Posterior cingulate gyrus (tissue), 11 donors: ENCODE results near the gene ZNF445.
"Not testable (repeated sequence)": the region's sequence is repeated elsewhere in the genome, so short reads cannot be mapped to it uniquely, and the experiment has no call there.

Experiments used
- DNase-seq, 10 donors: peaks; one replicate each; pipeline versions ENCODE4 v3.0.0 to v3.0.0-alpha.2; 2020 to 2021; ENCODE audit warnings: mixed read lengths in 3 of 10
- intact Hi-C: fragments of 100-400 bp; cut with DNase I; formaldehyde crosslinking; loops from one replicate; pipeline ENCODE4 v1.15.1; 2023

Gene ZNF445

DNA sequence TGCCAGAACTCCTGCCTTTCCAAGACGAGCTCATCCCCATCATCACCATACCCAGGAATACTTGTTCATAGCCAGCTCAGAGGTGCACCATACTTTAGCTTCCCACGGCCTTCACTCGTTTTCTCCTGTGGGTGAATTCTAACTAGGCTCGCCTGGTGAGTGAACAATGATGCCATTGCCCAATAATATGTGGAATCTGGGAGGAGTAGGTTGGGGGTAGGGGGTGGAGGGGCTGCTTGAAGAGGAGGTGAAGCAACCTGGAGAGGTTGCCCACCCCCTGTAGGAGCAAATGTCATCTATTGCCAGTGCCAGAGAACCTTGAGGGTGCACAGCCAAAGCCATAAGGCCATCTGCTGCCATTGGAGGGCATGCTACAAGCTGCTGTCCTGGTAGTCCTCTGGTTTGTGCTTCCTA, 592 bp upstream of the ZNF445 start:
- no peak for DNase-seq
- intact Hi-C loops, result loop anchor here (10.0 kb wide), 1 partner anchor 153 kb away; no protein-coding TSS in a partner anchor

DNA sequence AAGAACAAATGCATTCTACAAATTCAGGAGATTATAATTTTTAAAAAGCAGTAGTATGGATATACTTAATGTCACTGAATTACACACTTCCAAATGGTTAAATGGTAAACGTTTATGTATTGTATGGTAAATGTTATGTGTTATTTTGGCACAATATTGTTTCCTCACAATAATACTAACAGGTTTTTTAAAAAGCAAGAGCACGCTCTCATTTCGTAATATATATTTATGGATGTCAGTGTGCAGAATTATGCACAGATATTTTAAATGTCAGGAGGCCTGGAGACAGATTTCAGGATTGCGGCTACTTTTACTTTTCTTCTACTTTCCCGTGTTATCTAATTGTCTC, 533 bp downstream of the ZNF445 start:
- intact Hi-C loops, result loop anchor here (2.0 to 10.0 kb wide), 2 partner anchors 34 to 152 kb away; no protein-coding TSS in a partner anchor
- no peak for DNase-seq

DNA sequence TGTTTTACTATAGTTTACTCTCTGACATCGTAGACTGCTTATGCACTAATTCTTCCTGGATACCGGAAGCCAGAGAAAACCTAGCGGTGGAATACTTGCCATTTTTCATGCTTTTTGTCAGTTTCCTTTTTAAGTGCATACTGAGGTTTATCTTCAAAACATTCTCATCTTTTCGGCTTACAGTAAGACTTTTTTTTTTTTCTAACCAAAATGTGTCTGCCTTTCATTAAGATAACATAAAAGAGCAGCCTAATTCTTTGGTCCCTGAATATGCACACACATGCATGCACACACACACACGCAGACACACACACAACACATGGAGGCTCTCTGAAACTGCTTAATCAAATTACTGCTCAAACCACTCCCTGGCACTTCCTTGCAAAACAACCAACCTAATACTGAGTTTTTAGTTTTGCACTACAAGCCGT, 1.3 kb downstream of the ZNF445 start:
- intact Hi-C loops, result loop anchor here (2.0 to 10.0 kb wide), 2 partner anchors 35 to 151 kb away; no protein-coding TSS in a partner anchor
- no peak for DNase-seq

DNA sequence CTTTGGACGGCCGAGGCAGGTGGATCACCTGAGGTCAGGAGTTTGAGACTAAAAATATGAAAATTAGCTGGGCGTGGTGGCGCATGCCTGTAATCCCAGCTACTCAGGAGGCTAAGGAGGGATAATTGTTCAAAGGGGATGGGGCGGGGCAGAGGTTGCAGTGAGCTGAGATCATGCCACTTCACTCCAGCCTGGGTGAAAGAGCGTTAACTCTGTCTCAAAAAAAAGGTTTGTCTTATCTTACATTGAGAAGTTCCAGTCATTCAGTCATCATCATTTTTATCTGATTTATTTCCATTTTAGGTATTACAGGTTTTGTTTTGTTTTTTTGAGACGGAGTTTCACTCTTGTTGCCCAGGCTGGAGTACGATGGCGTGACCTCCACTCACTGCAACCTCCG, 2.6 kb downstream of the ZNF445 start:
- not testable (repeated sequence) for DNase-seq
- intact Hi-C loops, result loop anchor here (10.0 kb wide), 1 partner anchor 150 kb away; no protein-coding TSS in a partner anchor

DNA sequence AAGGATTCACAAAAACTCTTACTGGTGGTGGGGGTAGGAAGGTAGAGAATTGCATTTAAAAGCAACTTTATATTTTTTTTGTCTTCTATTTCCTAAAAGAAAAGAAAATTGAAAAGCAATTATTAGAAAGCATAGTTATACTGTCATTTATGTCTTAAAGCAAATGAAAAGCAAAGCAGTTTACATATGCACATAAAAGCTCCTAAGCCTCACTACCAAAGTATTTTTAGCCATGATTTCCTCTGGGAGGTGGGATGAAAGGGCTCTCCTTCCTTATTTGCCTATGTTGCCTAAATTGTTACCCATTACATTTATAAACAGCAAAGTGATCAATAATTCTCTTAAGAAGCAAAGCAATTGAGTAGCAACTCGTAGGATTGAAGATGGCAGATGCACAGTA, 7.0 kb downstream of the ZNF445 start:
- intact Hi-C loops, result loop anchor here (10.0 kb wide), 1 partner anchor 146 kb away; no protein-coding TSS in a partner anchor
- DNase-seq, result no peak

DNA sequence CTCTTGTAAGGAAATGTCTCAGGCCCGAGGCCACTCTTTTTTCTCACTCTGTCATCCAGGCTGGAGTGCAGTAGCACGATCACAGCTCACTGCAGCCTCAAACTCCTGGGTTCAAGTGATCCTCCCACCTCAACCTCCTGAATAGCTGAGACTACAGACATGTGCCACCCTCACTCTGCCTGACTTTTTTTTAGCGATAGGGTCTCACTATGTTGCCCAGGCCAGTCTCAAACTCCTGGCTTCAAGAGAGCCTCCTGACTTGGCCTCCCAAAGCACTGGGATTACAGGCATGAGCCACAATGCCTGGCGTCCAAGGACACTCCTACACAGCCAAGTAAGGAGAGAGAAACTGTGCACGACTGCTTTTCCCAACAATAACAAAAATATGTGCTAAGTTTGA, 7.6 kb downstream of the ZNF445 start:
- intact Hi-C loops, result loop anchor here (10.0 kb wide), 1 partner anchor 145 kb away; no protein-coding TSS in a partner anchor
- no peak for DNase-seq

DNA sequence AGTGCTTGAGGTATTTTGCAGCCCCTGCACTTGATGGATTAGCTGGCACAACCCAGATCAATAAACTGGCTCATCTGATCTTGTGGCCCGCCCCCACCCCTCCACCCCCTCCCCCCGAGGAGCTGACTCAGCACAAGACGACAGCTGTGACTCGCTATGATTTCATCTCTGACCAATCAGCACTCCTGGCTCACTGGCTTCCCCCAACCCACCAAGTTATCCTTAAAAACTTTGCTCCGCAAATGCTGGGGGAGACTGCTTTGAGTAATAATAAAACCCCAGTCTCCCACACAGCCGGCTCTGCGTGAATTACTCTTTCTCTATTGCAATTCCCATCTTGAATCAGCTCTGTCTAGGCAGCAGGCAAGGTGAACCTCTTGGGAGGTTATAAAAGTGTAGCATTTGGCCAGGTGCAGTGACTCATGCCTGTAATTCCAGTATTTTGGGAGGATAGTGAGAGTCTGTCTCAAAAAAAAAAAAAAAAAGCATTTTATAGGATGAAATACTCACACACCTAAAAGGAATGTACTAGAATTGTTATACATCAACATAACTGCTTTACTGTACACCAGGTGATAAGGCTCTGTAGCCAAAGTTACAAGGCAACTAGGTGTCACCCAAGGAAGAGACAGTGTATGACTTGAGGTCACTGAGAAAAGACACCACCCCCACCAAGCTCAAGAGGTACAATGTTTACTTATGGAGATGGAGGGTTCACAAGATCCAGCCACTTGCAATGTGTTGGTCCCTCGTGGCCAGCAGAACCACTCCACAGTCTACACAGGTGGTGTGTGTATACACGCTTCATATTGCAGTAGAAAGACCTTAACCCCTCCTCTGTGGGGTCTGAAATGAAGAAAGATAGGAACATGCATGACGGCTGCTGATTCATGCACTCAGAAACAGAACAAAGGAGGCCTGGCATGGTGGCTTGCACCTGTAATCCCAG, 8.6 kb downstream of the ZNF445 start:
- no peak for DNase-seq
- intact Hi-C loops, result no loop called here

DNA sequence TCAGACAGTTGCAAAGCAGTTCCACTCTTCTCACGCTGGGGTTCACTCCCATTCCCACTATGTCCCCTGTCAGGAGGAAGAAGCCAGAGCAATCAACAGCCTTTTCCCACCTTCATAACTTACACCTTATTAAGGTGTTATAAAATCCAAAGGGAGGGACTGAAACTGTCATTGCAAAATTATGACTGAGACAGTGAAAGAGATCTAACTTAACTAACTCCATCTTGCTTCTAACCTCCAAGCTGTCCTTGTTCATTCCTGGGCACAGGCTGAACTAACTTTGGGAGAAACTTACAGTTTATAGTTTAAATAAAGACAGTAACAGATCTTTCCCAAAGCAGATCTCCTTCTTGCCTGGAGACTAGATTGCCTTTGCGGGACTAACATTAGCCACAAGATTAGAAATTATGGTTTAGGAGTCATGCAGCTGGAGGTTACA, 9.4 kb downstream of the ZNF445 start:
- intact Hi-C loops, DNase-seq: not testable (repeated sequence)

DNA sequence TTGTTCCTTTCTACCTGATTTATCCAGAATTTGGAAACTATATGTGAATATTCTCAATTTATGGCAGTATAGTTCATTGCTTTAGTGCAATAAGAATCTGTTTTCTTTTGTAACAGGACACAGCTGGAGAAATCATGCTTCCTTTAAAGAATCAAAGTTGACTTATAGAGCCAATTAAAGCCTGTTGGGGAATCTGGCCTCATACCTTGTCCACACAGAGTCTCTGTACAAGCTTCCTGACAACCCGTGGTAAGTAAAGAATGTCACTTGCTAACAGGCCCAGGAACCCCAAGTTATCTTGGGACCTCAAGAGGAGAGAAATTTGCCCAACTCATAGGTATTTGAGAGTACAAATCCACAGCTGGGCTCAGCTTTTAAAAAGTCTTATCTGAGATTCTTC, 10.2 kb downstream of the ZNF445 start:
- intact Hi-C loops, result no loop called here
- DNase-seq, result no peak

DNA sequence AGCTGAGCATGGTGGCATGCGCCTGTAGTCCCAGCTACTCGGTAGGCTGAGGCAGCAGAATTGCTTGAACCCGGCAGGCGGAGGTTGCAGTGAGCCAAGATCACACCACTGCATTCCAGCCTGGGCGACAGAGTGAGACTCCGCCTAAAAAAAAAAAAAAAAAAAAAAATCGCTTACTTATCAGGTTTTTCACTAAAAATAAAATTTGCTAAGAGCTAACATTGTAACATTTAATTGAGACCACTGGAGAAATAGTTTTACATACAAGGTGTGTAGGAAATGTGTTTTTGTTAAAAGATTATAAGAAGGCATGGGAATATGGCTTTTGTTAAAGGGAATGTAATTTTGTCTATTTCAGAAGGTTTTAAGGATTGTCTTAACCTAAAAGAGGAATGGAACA, 12.6 kb downstream of the ZNF445 start:
- DNase-seq, intact Hi-C loops: not testable (repeated sequence)

DNA sequence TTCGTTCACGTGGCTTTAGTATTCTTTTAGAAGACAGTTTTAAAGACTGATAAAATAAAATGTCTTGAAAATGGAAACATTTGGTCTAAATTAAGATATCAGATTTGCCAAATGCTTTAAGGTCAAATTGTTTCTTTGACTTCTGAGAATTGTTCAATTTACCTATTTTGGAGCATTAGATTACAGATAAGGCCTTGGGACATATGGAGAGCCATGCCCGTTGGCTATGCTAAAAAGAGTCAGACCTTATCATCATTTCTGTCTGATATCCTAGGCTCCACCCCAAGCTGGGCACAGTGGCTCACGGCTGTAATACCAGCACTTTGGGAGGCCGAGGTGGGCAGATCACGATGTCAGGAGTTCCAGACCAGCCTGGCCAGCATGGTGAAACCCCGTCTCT, 13.0 kb downstream of the ZNF445 start:
- intact Hi-C loops, result no loop called here
- DNase-seq, result no peak

DNA sequence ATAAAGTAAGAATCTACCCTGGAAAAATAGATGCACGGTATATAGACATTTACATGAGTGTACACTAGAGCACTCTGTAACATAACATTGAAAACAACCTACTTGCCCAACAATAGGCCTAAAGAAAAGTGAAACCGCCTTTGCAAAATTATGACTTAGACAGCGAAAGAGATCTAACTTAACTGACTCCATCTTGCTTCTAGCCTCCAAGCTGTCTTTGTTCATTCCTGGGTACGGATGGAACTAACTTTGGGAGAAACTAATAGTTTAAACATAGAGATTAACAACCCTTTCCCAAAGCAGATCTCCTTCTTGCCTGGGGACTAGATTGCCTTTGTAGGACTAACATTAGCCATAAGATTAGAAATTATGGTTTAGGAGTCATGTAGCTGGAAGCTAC, 17.4 kb downstream of the ZNF445 start:
- intact Hi-C loops, DNase-seq: not testable (repeated sequence)

DNA sequence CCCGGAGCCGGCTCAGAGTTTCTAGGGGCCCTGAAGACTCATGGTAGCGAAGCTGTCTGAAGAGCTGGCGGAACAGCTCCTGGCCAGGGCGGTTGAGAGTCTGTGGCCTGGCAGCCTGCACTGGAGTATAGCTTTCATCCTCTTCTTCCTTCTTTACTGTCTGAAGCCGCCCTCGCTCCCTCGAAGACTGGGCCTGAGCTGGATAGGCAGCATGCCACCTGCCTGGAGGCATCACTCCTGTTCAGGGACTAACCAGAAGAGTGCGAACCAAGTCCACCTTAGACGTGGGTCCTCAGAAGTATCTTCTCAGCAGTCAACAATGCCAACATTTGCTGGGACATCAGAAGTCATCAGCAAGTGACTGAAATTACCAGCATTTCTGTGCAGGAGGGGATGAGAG, 22.2 kb downstream of the ZNF445 start:
- intact Hi-C loops, result no loop called here
- no peak for DNase-seq

DNA sequence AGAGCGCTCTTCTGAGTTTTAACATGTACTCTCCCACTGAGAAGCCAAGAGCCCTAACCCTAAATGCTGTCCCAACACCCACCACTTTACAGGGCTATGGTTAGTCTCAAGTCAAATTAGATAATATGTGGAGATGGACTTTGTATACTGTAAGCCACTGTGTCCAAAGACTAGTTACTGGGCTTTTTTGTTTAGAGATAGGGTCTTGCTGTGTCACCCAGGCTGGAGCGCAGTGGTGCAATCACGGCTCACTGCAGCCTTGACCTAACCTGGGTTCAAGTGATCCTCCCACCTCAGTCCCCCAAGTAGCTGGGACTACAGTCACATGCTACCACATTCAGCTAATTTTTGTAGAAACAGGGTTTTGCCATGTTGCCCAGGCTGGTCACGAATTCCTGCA, 23.2 kb downstream of the ZNF445 start:
- DNase-seq, result no peak
- intact Hi-C loops, result no loop called here

DNA sequence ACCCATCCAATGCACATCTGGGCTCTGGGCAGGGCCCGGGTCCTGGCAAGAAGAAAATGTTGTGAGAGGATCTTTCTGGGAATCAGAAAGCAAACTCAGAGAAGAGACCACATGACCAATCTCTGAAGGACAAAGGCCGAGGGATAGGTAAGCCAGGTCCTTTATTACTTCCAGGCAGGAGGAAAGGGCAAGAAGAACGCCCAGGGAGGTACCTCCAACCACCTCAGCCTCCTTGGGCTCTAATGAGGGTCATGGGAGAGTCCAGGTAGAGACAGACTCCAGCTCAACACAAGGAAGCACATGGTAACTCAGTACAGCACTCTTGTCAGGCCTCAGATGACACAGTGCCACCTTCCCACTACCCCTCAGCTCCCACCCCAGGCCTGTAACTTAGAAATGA, 26.0 kb downstream of the ZNF445 start:
- DNase-seq, result no peak
- intact Hi-C loops, result no loop called here

DNA sequence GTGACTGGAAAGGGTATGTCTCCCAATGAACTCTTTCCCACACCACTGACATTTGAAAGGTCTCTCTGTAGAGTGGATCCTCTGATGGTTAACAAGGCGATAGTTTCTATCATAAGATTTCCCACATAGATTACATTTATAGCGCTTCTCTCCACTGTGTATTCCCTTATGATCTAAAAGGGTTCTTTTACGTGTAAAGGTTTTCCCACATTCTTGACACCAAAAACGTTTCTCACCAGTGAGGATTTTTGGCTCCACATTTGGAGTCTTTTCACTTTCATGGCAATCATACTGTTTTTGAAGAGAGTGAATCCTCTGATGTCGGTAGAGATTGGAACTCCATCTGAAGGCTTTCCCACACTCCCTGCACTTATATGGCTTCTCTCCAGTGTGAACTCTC, 30.5 kb downstream of the ZNF445 start:
- no peak for DNase-seq
- intact Hi-C loops, result no loop called here

DNA sequence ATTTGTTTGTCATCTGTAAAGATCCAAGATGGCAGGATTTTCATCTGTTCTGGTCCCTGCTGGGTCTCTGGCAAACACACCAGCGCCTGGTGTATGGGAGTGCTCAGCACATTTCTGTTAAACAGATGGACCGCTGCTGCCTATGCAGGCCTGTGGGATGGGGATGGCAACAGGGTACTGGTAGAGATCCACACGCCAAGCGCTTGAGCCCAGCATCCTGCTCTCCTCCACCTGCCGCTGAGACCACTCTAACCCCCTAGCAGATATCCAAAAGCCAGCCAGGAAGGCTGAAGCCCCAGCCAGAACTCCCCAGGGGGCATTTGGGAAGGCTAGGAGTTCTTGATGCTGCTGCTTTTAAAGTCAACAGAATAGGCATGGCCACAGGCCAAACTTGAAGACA, 31.7 kb downstream of the ZNF445 start:
- DNase-seq, result peak in 1 of 10 donors; percentile 74
- intact Hi-C loops, result no loop called here

DNA sequence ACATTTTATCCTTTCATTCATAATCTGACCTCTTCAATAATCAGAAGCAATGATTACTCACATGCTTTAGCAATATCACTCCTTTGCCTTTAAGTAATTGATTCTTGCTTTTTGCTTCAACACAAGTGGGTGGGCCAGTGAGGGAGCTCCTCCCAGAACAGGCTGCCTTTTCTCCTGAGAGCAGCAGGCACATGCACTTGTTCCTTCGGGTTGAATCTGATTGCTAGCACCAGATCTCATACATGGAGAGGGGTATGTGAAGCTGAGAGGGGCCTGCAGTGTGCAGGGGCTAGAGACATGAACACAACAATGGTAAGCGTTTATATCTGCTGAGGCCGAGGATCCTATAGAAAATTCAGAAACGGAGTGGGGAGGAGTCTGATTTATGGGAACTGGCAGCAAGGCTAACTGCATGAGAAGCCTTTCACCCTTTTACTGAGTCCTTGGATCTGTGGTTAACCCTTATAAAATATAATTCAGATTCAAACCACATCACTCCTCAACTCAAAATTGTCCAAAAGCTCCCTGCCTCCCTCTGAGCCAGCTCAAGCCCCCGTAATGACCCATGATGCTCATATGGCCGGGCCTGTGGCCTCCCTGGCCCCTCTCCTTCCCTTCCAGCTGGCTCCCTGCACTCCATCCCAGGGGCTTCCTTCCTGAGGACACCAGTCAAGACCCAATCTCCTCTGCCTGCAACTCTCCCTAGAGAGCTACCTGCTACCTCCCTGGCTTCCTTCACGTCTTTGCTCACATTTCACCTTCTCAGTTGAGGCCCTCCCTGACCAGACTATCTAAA, 32.4 kb downstream of the ZNF445 start:
- intact Hi-C loops, result no loop called here
- peak in 1 of 10 donors; percentile 54 for DNase-seq

DNA sequence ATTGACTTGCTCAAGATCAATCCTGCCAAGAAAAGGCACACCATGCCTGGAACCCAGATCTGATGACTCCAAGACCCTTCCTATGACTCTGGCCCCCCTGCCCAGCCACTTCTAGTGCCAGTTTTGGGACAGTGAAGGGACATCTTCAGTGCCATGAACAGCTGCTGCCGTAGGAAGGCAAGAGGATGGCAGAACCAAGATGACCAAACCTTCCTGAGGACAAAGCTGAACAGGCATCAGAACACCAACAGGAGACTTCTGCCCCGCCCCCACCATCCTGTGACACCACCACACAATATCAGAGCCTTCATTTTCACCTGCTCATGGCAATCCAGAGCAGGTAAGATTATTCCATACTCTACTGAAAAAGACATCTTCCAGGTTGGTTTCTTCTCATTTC, 33.0 kb downstream of the ZNF445 start:
- intact Hi-C loops, result no loop called here
- no peak for DNase-seq

DNA sequence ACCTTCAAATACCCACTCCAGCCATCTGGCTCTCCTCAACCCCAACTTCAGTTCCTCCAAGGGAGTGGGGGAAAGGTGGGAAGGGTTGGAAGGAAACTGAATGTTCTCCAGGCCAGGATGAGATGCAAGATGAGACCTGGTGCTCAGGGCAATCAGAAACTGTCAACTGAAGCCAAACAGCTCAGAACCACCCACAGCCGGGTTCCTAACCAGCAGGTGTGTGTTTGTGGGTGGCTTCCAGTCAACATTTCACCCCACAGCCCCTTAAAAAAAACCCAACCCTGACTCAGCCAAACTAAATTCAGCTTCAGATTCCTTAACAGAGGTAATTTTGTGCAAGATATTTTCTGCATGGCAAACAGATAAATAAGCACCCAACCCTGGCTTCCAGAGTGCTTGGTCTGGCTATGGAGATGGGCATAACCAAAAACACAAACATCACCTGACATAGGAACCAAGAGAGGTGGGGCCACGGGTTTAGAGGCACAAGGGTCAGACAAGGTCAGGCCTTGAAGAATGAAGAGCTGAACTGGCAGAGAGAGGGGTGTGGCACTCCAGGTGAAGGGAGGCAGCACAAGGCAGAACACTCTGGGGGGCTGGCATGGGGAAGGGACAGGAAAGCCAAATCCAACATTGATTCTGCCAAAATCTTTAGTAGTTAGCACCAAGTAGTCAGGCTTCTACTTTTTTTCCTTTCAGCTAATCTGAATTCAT, 34.7 kb downstream of the ZNF445 start:
- no peak for DNase-seq
- intact Hi-C loops, result no loop called here
